Natural killer cell (primary cell): ENCODE results near the gene SRPRB. TPM values are rescaled to one million over a fixed set of nuclear protein-coding genes. Genes with fewer than 3 reads are reported as not detected.

ENCODE experiments used
- ATAC-seq, 3 donors: fragments of 150-1000 bp in 2 of 3; fragments of 200-7000 bp in 1 of 3; cut with Tn5 transposase; 1 replicate in 1 of 3; 2 replicates in 2 of 3; pipeline ENCODE4 v1.10.0; 2021; ENCODE audit warnings: mild to moderate bottlenecking in 2 of 3, moderate library complexity in 2 of 3
- DNase-seq, 2 donors: peaks; one replicate each; pipeline versions ENCODE4 v3.0.0 to v3.0.0-alpha.2; 2013 to 2021; ENCODE audit warnings: mixed read lengths in 1 of 2
- H3K27ac ChIP-seq: one replicate; pipeline ENCODE4 v1.5.1; 2013; ENCODE audit warnings: mild to moderate bottlenecking, low read length
- H3K27me3 ChIP-seq: one replicate; pipeline ENCODE4 v1.6.1; 2013; ENCODE audit warnings: low read length; ENCODE audit not compliant: control insufficient read depth, insufficient read depth
- H3K36me3 ChIP-seq: one replicate; pipeline ENCODE4 v1.6.1; 2013; ENCODE audit warnings: low read length; ENCODE audit not compliant: control insufficient read depth, insufficient read depth
- H3K4me1 ChIP-seq: one replicate; pipeline ENCODE4 v1.6.1; 2013; ENCODE audit warnings: low read length; ENCODE audit not compliant: control insufficient read depth, insufficient read depth
- H3K4me3 ChIP-seq: one replicate; pipeline ENCODE4 v1.5.1; 2013; ENCODE audit warnings: low read length
- H3K9me3 ChIP-seq: one replicate; pipeline ENCODE4 v1.6.1; 2013; ENCODE audit warnings: low read length; ENCODE audit not compliant: control insufficient read depth, insufficient read depth
- H3K27ac Mint-ChIP-seq, 2 donors: one replicate each; pipeline ENCODE4 v1.8.0; 2022; ENCODE audit warnings: mild to moderate bottlenecking in 2 of 2, mixed read lengths in 2 of 2, moderate library complexity in 1 of 2
- H3K27me3 Mint-ChIP-seq, 2 donors: one replicate each; pipeline ENCODE4 v1.8.0; 2022; ENCODE audit warnings: low read depth in 2 of 2, mixed read lengths in 2 of 2
- H3K36me3 Mint-ChIP-seq: one replicate; pipeline ENCODE4 v1.8.0; 2022; ENCODE audit warnings: mixed read lengths
- H3K4me1 Mint-ChIP-seq, 2 donors: one replicate each; pipeline ENCODE4 v1.8.0; 2022; ENCODE audit warnings: mixed read lengths in 2 of 2
- H3K4me3 Mint-ChIP-seq: one replicate; pipeline ENCODE4 v1.8.0; 2022; ENCODE audit warnings: mild to moderate bottlenecking, moderate library complexity, mixed read lengths
- H3K9me3 Mint-ChIP-seq, 2 donors: one replicate each; pipeline ENCODE4 v1.8.0; 2022; ENCODE audit warnings: mixed read lengths in 2 of 2
- WGBS: methylation state at CpG from one replicate; pipeline ENCODE4 v1.1.7; 2013; ENCODE audit warnings: missing lambda C conversion rate; ENCODE audit not compliant: insufficient coverage; 5-methylcytosine and 5-hydroxymethylcytosine counted together
- intact Hi-C: fragments of 100-400 bp; cut with micrococcal nuclease; formaldehyde crosslinking; loops from one replicate; pipeline ENCODE4 v1.14.2; 2022
- total RNA-seq, 4 donors: library from RNA; stranded (reverse); fragments of 120-200 nt in 1 of 4; gene quantifications; one replicate each; pipeline versions ENCODE4 v1.2.3 to v1.2.4, GENCODE V29; 2013 to 2022
- TF ChIP-seq, protein P1 (sequence below): fragments of 200-600 bp; IDR thresholded peaks from one replicate; pipeline ENCODE4 v1.8.0; 2022; ENCODE audit warnings: antibody characterized with exemption

The SRPRB gene
- total RNA-seq, 3 donors from 2014 or later (not counting 1 experiment from before 2014, with no cell fraction given): 19.8 to 26.4 (median 22.4) TPM

DNA sequence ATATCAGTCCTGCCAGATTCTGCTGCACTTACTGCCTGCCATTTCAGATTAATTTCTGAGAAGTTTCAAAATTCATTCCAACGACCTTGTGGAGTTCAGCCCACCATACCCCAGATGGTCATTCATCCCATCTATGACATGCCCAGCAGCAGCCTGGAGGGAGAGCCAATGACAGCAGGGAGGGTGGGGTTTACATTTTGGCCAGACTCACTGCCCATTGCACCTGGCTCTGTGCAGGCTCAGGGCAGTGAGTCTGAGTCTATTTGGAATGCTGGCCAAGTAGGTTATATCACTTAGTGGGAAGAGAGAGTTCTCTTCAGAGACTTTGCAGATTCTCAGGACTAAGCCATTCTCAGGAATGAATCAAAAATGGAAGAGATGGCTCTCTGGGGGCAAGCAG, 21.5 kb downstream of the SRPRB start:
- no peaks in the 10 kb centered on the region for H3K9me3 Mint-ChIP-seq
- H3K4me3 Mint-ChIP-seq: no peak overlapping the region
- H3K36me3 ChIP-seq: peaks cover 19% of the 10 kb centered on the region
- no peak overlapping the region for H3K27ac Mint-ChIP-seq
- WGBS: 88% methylated on average over 1 of the region's 1 CpG
- no peaks in the 10 kb centered on the region for H3K4me1 Mint-ChIP-seq
- no peaks in the 10 kb centered on the region for H3K27me3 ChIP-seq
- H3K36me3 Mint-ChIP-seq: no peaks in the 10 kb centered on the region
- TF ChIP-seq, protein P1, sequence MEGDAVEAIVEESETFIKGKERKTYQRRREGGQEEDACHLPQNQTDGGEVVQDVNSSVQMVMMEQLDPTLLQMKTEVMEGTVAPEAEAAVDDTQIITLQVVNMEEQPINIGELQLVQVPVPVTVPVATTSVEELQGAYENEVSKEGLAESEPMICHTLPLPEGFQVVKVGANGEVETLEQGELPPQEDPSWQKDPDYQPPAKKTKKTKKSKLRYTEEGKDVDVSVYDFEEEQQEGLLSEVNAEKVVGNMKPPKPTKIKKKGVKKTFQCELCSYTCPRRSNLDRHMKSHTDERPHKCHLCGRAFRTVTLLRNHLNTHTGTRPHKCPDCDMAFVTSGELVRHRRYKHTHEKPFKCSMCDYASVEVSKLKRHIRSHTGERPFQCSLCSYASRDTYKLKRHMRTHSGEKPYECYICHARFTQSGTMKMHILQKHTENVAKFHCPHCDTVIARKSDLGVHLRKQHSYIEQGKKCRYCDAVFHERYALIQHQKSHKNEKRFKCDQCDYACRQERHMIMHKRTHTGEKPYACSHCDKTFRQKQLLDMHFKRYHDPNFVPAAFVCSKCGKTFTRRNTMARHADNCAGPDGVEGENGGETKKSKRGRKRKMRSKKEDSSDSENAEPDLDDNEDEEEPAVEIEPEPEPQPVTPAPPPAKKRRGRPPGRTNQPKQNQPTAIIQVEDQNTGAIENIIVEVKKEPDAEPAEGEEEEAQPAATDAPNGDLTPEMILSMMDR: no peak
- no peaks in the 10 kb centered on the region for H3K9me3 ChIP-seq
- no peak overlapping the region for H3K4me3 ChIP-seq
- no peak overlapping the region for H3K27ac ChIP-seq
- DNase-seq (no peak), ATAC-seq (no peak)
- H3K27me3 Mint-ChIP-seq: no peaks in the 10 kb centered on the region
- intact Hi-C loops: no loop called here
- H3K4me1 ChIP-seq: no peaks in the 10 kb centered on the region

DNA sequence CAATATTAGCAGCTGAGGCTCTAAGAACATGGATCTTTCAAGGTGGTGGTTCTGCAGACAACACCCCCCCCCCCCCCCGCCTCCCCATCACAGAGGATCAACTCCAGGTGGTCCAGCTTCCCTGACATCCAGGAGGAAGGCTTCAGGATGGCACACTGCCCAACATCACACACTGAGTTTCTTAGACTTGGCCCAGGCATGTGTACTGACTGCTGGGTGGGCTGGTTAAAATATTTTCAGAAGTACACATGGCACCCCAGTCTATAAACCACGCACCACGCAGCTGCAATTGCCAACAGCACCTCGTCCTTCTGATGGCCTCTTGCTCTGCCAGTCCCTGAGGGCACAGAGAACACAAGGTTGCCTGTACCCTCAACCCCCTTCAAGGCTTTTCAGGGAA, 22.1 kb downstream of the SRPRB start:
- Histone ChIP-seq H3K4me1 (no peaks in the 10 kb centered on the region), H3K27ac (no peak overlapping the region), H3K36me3 (peaks cover 14% of the 10 kb centered on the region), H3K4me3 (no peak overlapping the region), H3K27me3 (no peaks in the 10 kb centered on the region), H3K9me3 (no peaks in the 10 kb centered on the region)
- Mint-ChIP-seq H3K9me3 (no peaks in the 10 kb centered on the region), H3K27me3 (no peaks in the 10 kb centered on the region), H3K4me3 (no peak overlapping the region), H3K36me3 (no peaks in the 10 kb centered on the region), H3K4me1 (no peaks in the 10 kb centered on the region), H3K27ac (no peak overlapping the region)
- no peak for DNase-seq
- 85% methylated on average over 3 of the region's 4 CpGs for WGBS
- no peak for ATAC-seq
- TF ChIP-seq, protein P1: no peak
- intact Hi-C loops: no loop called here

DNA sequence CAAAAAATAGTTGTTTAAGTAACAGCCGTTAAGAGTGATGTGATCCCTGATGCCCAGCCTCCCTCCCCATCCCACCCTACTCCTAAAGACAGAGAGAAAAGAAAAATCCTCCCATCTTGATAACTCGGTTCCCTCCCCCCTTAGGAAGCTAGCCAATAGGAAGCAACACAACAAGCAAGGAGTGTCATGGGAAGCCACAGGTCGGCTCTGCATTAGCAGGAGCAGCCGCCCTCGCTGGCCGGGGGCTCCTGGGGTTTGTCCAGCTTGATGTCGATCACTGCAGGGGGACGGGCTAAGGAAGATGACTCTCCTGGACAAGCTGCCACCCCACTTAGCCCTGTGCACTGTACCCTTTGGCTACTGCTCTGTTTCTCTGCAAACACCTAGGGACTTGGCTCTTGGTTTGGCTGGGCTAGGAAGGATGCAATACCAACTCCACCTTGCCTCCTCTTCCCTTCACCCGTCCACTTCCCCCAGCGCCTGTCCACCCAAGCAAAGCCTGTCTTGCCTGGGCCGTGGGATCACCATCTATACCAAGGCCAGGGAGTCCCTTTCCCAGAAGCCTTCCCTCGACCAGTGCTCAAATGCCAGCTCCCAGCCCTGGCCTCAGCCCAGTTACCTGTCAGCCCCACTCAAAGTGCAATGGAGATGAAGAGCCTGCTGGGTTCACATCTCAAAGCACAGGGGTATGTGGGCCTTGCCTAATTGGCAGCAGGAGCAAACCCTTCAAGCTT, 23.1 kb downstream of the SRPRB start:
- no peak for ATAC-seq
- H3K4me1 Mint-ChIP-seq: no peaks in the 10 kb centered on the region
- H3K36me3 ChIP-seq: peaks cover 10% of the 10 kb centered on the region
- no peak overlapping the region for H3K27ac Mint-ChIP-seq
- H3K9me3 Mint-ChIP-seq: no peaks in the 10 kb centered on the region
- no peaks in the 10 kb centered on the region for H3K36me3 Mint-ChIP-seq
- intact Hi-C loops: no loop called here
- WGBS: 86% methylated on average over 12 of the region's 12 CpGs
- H3K9me3 ChIP-seq: no peaks in the 10 kb centered on the region
- no peaks in the 10 kb centered on the region for H3K4me1 ChIP-seq
- DNase-seq: no peak
- no peak overlapping the region for H3K4me3 ChIP-seq
- TF ChIP-seq, protein P1: no peak
- H3K27me3 ChIP-seq: no peaks in the 10 kb centered on the region
- no peak overlapping the region for H3K27ac ChIP-seq
- H3K27me3 Mint-ChIP-seq: no peaks in the 10 kb centered on the region
- H3K4me3 Mint-ChIP-seq: no peak overlapping the region

DNA sequence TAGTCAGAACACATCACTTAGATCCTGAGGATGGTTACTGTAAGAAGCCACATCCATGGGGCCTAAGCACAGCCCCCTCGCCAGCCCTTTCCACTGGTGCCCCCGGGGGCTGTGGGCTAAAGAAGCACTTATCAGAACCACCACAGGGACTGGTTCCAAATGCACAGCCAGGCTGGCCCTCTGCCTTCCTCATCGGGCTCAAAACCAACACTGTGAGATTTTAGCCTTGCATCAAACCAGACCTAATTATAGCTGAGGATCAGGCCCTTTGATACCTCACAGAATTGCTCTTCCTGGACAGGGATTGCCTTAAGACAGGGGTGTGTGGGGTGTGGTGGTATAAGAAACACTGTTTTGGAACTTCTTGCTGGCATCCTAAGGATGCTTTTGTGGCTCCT, 23.7 kb downstream of the SRPRB start:
- Mint-ChIP-seq H3K4me1 (no peaks in the 10 kb centered on the region), H3K27me3 (no peaks in the 10 kb centered on the region), H3K4me3 (no peak overlapping the region), H3K36me3 (no peaks in the 10 kb centered on the region), H3K27ac (no peak overlapping the region), H3K9me3 (no peaks in the 10 kb centered on the region)
- DNase-seq: no peak
- H3K4me3 ChIP-seq: no peak overlapping the region
- no peak overlapping the region for H3K27ac ChIP-seq
- H3K36me3 ChIP-seq: peaks cover 6% of the 10 kb centered on the region
- TF ChIP-seq, protein P1: no peak
- 73% methylated on average over 3 of the region's 3 CpGs for WGBS
- intact Hi-C loops: no loop called here
- ATAC-seq: no peak
- no peaks in the 10 kb centered on the region for H3K9me3 ChIP-seq
- H3K27me3 ChIP-seq: no peaks in the 10 kb centered on the region
- no peaks in the 10 kb centered on the region for H3K4me1 ChIP-seq
